ENCODE measurements around the gene KMT2B. TPM values are rescaled to one million over a fixed set of nuclear protein-coding genes. Genes with fewer than 3 reads are reported as not detected.

The KMT2B gene
- total and polyA plus RNA-seq, 2 experiments from 2014 or later = 15.8 to 49.8 TPM

GRCh38 chr19:35729021-35729420, 11.2 kb downstream of the KMT2B start (continued):
- no peak for TF ChIP-seq CREB1 (CRISPR knock-in tag; IDR thresholded peaks at IDR 0.05; ENCODE audit: low read depth)
- no peak for TF ChIP-seq REST (IDR thresholded peaks at IDR 0.05; ENCODE audit: unreplicated experiment)
- TF ChIP-seq ZNF114 (CRISPR knock-in tag; IDR thresholded peaks at IDR 0.05) = no peak
- TF ChIP-seq STAT1 (IDR thresholded peaks at IDR 0.05; ENCODE audit: unreplicated experiment) = no peak
- TF ChIP-seq ETS1 (IDR thresholded peaks at IDR 0.05) = no peak
- no peak for TF ChIP-seq POLR2AphosphoS5 (IDR thresholded peaks at IDR 0.05; ENCODE audit: low read depth)
- no peak for TF ChIP-seq NANOG (IDR thresholded peaks at IDR 0.05; ENCODE audit: borderline replicate concordance)

GRCh38 chr19:35729763-35730162, 12.0 kb downstream of the KMT2B start:
- DNase-seq (ENCODE audit: low spot score) (no peak), ATAC-seq (no peak)
- Histone ChIP-seq H3K36me3 (ENCODE audit: insufficient read depth) (peaks cover 21% of the 10 kb centered on the region; the same call in 1 of the 2 replicates), H3K27ac (ENCODE audit: low read depth) (no peak overlapping the region), H3K4me3 (no peak overlapping the region), H4K20me1 (replicated peaks; ENCODE audit: insufficient read depth) (peaks cover 5% of the 10 kb centered on the region), H3F3A (replicated peaks; ENCODE audit: low read depth) (no peaks in the 10 kb centered on the region), H3K79me2 (replicated peaks; ENCODE audit: insufficient read depth) (no peaks in the 10 kb centered on the region), H3K9me2 (ENCODE audit: insufficient read depth) (no peaks in the 10 kb centered on the region), H3K4me2 (no peak overlapping the region), H3K4me1 (ENCODE audit: insufficient read depth) (no peaks in the 10 kb centered on the region), H3K27me3 (ENCODE audit: insufficient read depth) (no peaks in the 10 kb centered on the region), H2AFZ (no peak overlapping the region)
- H3K36me3 Mint-ChIP-seq (ENCODE audit: low read depth) = peaks cover 73% of the 10 kb centered on the region
- no peak overlapping the region for H3K4me3 Mint-ChIP-seq
- H3K9me3 Mint-ChIP-seq = no peaks in the 10 kb centered on the region; the same call in 2 of the 3 replicates
- peaks cover 11% of the 10 kb centered on the region for H3K27me3 Mint-ChIP-seq (ENCODE audit: insufficient read depth, low read depth, poor library complexity)
- no peaks in the 10 kb centered on the region for H3K4me1 Mint-ChIP-seq
- no peak overlapping the region for H3K27ac Mint-ChIP-seq
- TF ChIP-seq CTCF (conservative IDR thresholded peaks at IDR 0.05; ENCODE audit: low read depth in 2 of 2) (no peak), ETS1 (IDR thresholded peaks at IDR 0.05) (no peak), ZNF331 (CRISPR knock-in tag; IDR thresholded peaks at IDR 0.05; ENCODE audit: low read depth) (no peak), CREB1 (CRISPR knock-in tag; IDR thresholded peaks at IDR 0.05; ENCODE audit: low read depth) (no peak), EZH2 (IDR thresholded peaks at IDR 0.05; ENCODE audit: low read depth, unreplicated experiment) (no peak), EZH2phosphoT487 (IDR thresholded peaks at IDR 0.05; ENCODE audit: unreplicated experiment) (no peak), STAT1 (IDR thresholded peaks at IDR 0.05; ENCODE audit: unreplicated experiment) (no peak), REST (IDR thresholded peaks at IDR 0.05; ENCODE audit: unreplicated experiment) (no peak), JUNB (IDR thresholded peaks at IDR 0.05; ENCODE audit: unreplicated experiment) (no peak), POLR2AphosphoS5 (IDR thresholded peaks at IDR 0.05; ENCODE audit: low read depth) (no peak), ZNF114 (CRISPR knock-in tag; IDR thresholded peaks at IDR 0.05) (no peak), NANOG (IDR thresholded peaks at IDR 0.05; ENCODE audit: borderline replicate concordance) (no peak)
